Tibial nerve (tissue), 4 donors: ENCODE results near the gene PPP6R2.

Source experiments
- EP300 ChIP-seq, 2 donors: sonication (generic); formaldehyde crosslinking; IDR thresholded peaks; one replicate each; pipeline ENCODE4 v1.6.1; 2017; ENCODE audit warnings: antibody characterized with exemption in 2 of 2, mild to moderate bottlenecking in 1 of 2
- TF ChIP-seq, protein P1 (sequence below), 5 experiments: fragments of 200-600 bp in 3 of 5; fragments of 450-650 bp in 2 of 5; sonication (generic) in 3 of 5; IDR thresholded peaks; one replicate each; pipeline ENCODE4 v1.5.1; 2016 to 2019; ENCODE audit warnings: antibody characterized with exemption in 5 of 5, mild to moderate bottlenecking in 3 of 5, moderate library complexity in 2 of 5

DNA sequence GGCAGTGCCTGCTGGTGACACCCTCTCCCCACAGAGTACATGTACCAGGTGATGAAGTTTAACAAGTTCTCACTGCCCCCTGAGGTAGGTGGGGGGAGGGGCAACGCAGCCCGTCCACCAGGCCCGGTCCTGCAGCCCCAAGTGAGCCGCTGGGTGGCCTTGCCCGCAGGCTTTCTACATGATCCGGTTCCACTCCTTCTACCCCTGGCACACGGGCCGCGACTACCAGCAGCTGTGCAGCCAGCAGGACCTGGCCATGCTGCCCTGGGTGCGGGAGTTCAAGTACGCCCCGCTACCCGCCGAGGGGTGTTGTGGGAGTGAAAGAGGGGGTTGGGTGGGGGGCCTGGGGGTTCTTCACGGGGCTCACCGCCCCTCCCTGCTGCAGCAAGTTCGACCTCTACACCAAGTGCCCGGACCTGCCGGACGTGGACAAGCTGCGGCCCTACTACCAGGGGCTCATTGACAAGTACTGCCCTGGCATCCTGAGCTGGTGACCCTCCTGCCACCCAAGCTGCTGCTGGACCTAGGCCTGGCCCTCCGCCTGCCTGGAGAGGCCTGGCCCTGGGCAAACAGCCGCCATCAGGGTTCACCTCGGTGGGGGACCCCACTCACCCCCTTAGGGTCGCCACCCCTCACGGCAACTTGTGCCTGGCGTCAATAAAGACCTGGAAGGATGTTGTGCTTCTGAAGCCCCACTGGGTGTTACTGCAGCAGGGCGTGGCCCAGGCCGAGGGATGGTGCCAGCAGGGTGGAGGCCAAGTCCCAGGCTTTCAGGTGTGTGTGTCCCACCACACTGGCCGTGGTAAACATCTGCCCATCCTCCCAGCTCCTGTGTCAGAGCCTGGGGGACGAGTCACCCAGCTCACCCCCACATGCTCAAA lies 146.5 kb downstream of the PPP6R2 start:
- TF ChIP-seq, protein P1, sequence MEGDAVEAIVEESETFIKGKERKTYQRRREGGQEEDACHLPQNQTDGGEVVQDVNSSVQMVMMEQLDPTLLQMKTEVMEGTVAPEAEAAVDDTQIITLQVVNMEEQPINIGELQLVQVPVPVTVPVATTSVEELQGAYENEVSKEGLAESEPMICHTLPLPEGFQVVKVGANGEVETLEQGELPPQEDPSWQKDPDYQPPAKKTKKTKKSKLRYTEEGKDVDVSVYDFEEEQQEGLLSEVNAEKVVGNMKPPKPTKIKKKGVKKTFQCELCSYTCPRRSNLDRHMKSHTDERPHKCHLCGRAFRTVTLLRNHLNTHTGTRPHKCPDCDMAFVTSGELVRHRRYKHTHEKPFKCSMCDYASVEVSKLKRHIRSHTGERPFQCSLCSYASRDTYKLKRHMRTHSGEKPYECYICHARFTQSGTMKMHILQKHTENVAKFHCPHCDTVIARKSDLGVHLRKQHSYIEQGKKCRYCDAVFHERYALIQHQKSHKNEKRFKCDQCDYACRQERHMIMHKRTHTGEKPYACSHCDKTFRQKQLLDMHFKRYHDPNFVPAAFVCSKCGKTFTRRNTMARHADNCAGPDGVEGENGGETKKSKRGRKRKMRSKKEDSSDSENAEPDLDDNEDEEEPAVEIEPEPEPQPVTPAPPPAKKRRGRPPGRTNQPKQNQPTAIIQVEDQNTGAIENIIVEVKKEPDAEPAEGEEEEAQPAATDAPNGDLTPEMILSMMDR (IDR thresholded peaks at IDR 0.05): no peak
- no peak for TF ChIP-seq EP300 (IDR thresholded peaks at IDR 0.05)
